WTC11 (cell line): Measurements from ENCODE around the gene ACP3. TPM values are rescaled to one million over a fixed set of nuclear protein-coding genes. Genes with fewer than 3 reads are reported as not detected.

Experiments used
- ATAC-seq: fragments of 200-7000 bp; cut with Tn5 transposase; 2 replicates; pipeline ENCODE4 v1.10.0; 2021; ENCODE audit warnings: mild to moderate bottlenecking, moderate library complexity
- CTCF ChIA-PET: fragments of 300-600 bp; sonication (Branson Sonifier 250); formaldehyde crosslinking; loops from one replicate; lab custom pipeline; 2021; ENCODE audit warnings: antibody characterized with exemption; lab: Charles Lee
- POLR2A ChIA-PET: fragments of 350-600 bp; sonication (Branson Sonifier 250); formaldehyde crosslinking; loops from one replicate; lab custom pipeline; 2021; ENCODE audit warnings: antibody characterized with exemption; lab: Charles Lee
- DNase-seq: peaks from one replicate; pipeline ENCODE4 v3.0.0; 2021; ENCODE audit warnings: low spot score
- H3K27ac Mint-ChIP-seq: 2 replicates; pipeline ENCODE4 v1.8.0; 2021; ENCODE audit warnings: mixed read lengths
- H3K27me3 Mint-ChIP-seq: 2 replicates; pipeline ENCODE4 v1.8.0; 2021; ENCODE audit warnings: low read depth, mild to moderate bottlenecking, moderate library complexity, mixed read lengths
- H3K36me3 Mint-ChIP-seq: 2 replicates; pipeline ENCODE4 v1.8.0; 2021; ENCODE audit warnings: mixed read lengths
- H3K4me1 Mint-ChIP-seq: 2 replicates; pipeline ENCODE4 v1.8.0; 2022; ENCODE audit warnings: mixed read lengths
- H3K4me3 Mint-ChIP-seq: 2 replicates; pipeline ENCODE4 v1.8.0; 2021; ENCODE audit warnings: mild to moderate bottlenecking, moderate library complexity, mixed read lengths
- H3K9me3 Mint-ChIP-seq: 2 replicates; pipeline ENCODE4 v1.8.0; 2021; ENCODE audit warnings: mixed read lengths
- ATF3 ChIP-seq: sonication (generic); formaldehyde crosslinking; conservative IDR thresholded peaks from 2 replicates; pipeline ENCODE4 v1.8.1; 2022; ENCODE audit warnings: mild to moderate bottlenecking, missing genetic modification reagents
- CBFB ChIP-seq: sonication (generic); formaldehyde crosslinking; IDR thresholded peaks from 2 replicates; pipeline ENCODE4 v1.8.1; 2022; ENCODE audit warnings: mild to moderate bottlenecking, low read depth, missing genetic modification reagents
- CREM ChIP-seq: sonication (generic); formaldehyde crosslinking; IDR thresholded peaks from 2 replicates; pipeline ENCODE4 v1.8.1; 2022; ENCODE audit warnings: mild to moderate bottlenecking, missing genetic modification reagents, moderate library complexity
- EMX1 ChIP-seq: fragments of 250-450 bp; sonication (Bioruptor Pico); IDR thresholded peaks from 2 replicates; pipeline ENCODE4 v1.8.0; 2021; ENCODE audit warnings: mild to moderate bottlenecking
- GABPB1 ChIP-seq: sonication (generic); formaldehyde crosslinking; IDR thresholded peaks from 2 replicates; pipeline ENCODE4 v1.8.1; 2023; ENCODE audit warnings: mild to moderate bottlenecking, missing genetic modification reagents
- JAZF1 ChIP-seq: fragments of 250-450 bp; sonication (Bioruptor Pico); IDR thresholded peaks from 2 replicates; pipeline ENCODE4 v1.9.0; 2021; ENCODE audit warnings: moderate library complexity, mild to moderate bottlenecking, inconsistent platforms
- MLX ChIP-seq: sonication (generic); formaldehyde crosslinking; IDR thresholded peaks from 2 replicates; pipeline ENCODE4 v1.8.1; 2023; ENCODE audit warnings: mild to moderate bottlenecking, missing genetic modification reagents, moderate library complexity
- NFE2L1 ChIP-seq: sonication (generic); formaldehyde crosslinking; IDR thresholded peaks from 2 replicates; pipeline ENCODE4 v1.8.1; 2023; ENCODE audit warnings: missing genetic modification reagents
- PRDM15 ChIP-seq: sonication (generic); formaldehyde crosslinking; IDR thresholded peaks from 2 replicates; pipeline ENCODE4 v1.8.0; 2022; ENCODE audit warnings: missing genetic modification reagents
- PREB ChIP-seq: sonication (generic); formaldehyde crosslinking; IDR thresholded peaks from 2 replicates; pipeline ENCODE4 v1.8.1; 2022; ENCODE audit warnings: mild to moderate bottlenecking, missing genetic modification reagents, moderate library complexity, borderline replicate concordance
- PRRX2 ChIP-seq: fragments of 250-450 bp; sonication (Bioruptor Pico); IDR thresholded peaks from 2 replicates; pipeline ENCODE4 v1.8.0; 2021; ENCODE audit warnings: mild to moderate bottlenecking
- SOX15 ChIP-seq: fragments of 250-450 bp; sonication (Bioruptor Pico); IDR thresholded peaks from 2 replicates; pipeline ENCODE4 v1.9.0; 2021; ENCODE audit warnings: mild to moderate bottlenecking
- TCF7 ChIP-seq: sonication (generic); formaldehyde crosslinking; IDR thresholded peaks from 2 replicates; pipeline ENCODE4 v1.8.0; 2022; ENCODE audit warnings: mild to moderate bottlenecking, low read depth, missing genetic modification reagents, moderate library complexity
- USF1 ChIP-seq: sonication (generic); formaldehyde crosslinking; IDR thresholded peaks from 2 replicates; pipeline ENCODE4 v1.8.0; 2022; ENCODE audit warnings: mild to moderate bottlenecking, missing genetic modification reagents
- ZBTB21 ChIP-seq: sonication (generic); formaldehyde crosslinking; IDR thresholded peaks from 2 replicates; pipeline ENCODE4 v1.8.1; 2023; ENCODE audit warnings: mild to moderate bottlenecking, missing genetic modification reagents, borderline replicate concordance
- ZNF317 ChIP-seq: sonication (generic); formaldehyde crosslinking; IDR thresholded peaks from 2 replicates; pipeline ENCODE4 v1.8.1; 2023; ENCODE audit warnings: low read depth, mild to moderate bottlenecking, moderate library complexity, missing genetic modification reagents, borderline replicate concordance
- ZNF425 ChIP-seq: fragments of 250-450 bp; sonication (Bioruptor Pico); conservative IDR thresholded peaks from 2 replicates; pipeline ENCODE4 v1.9.0; 2021; ENCODE audit warnings: mild to moderate bottlenecking
- ZNF512 ChIP-seq: sonication (generic); formaldehyde crosslinking; IDR thresholded peaks from 2 replicates; pipeline ENCODE4 v1.8.1; 2022; ENCODE audit warnings: missing genetic modification reagents, borderline replicate concordance
- ZSCAN18 ChIP-seq: fragments of 250-450 bp; sonication (Bioruptor Pico); IDR thresholded peaks from 2 replicates; pipeline ENCODE4 v2.1.2; 2022; ENCODE audit warnings: mild to moderate bottlenecking, moderate library complexity
- total RNA-seq: library from RNA; stranded (reverse); gene quantifications from 3 replicates; pipeline ENCODE4 v1.2.3, GENCODE V29; 2021

The ACP3 gene
- total RNA-seq, 1 experiment from 2014 or later, result 2.5 TPM

GRCh38 chr3:132285620-132285945, 31.6 kb upstream of the ACP3 start:
- no peak for DNase-seq
- peak overlapping the region; percentile 37; the same call in 1 of the 2 replicates for H3K27ac Mint-ChIP-seq

GRCh38 chr3:132286035-132286434, 31.2 kb upstream of the ACP3 start:
- Mint-ChIP-seq H3K27ac (peak overlapping the region; percentile 28; the same call in 1 of the 2 replicates), H3K27me3 (no peaks in the 10 kb centered on the region)
- CTCF ChIA-PET, result interaction anchor here (4.2 kb wide), 1 partner anchor 57 kb away, joined by 42 read pairs; no protein-coding TSS in a partner anchor

More at GRCh38 chr3:132285620-132285945, 31.6 kb upstream of the ACP3 start:
- Mint-ChIP-seq H3K4me3 (peak overlapping the region; percentile 20; the same call in 1 of the 2 replicates), H3K9me3 (peaks cover 17% of the 10 kb centered on the region), H3K27me3 (no peaks in the 10 kb centered on the region), H3K4me1 (peaks cover 39% of the 10 kb centered on the region), H3K36me3 (peaks cover 14% of the 10 kb centered on the region)
- ChIA-PET CTCF (interaction anchor here (0.9 to 4.3 kb wide), 7 partner anchors 13 to 114 kb away, joined by 3 to 42 read pairs (median 6); partner anchors contain the start of gene ACP3), POLR2A (no interaction called here)
- TF ChIP-seq EMX1 (CRISPR knock-in tag) (no peak), CREM (CRISPR knock-in tag) (no peak), NFE2L1 (CRISPR knock-in tag) (no peak), ATF3 (CRISPR knock-in tag) (no peak), MLX (CRISPR knock-in tag) (no peak), PREB (CRISPR knock-in tag) (no peak), TCF7 (CRISPR knock-in tag) (no peak), ZNF512 (CRISPR knock-in tag) (no peak), USF1 (CRISPR knock-in tag) (no peak), ZBTB21 (CRISPR knock-in tag) (no peak), PRRX2 (CRISPR knock-in tag) (no peak)
- ATAC-seq, result peak; percentile 20

GRCh38 chr3:132288357-132288756, 28.9 kb upstream of the ACP3 start:
- POLR2A ChIA-PET, result no interaction called here
- peaks cover 41% of the 10 kb centered on the region for H3K4me1 Mint-ChIP-seq
- no peak for ATAC-seq
- no peak for DNase-seq
- peaks cover 21% of the 10 kb centered on the region for H3K9me3 Mint-ChIP-seq
- peaks cover 14% of the 10 kb centered on the region for H3K36me3 Mint-ChIP-seq
- no peak overlapping the region for H3K4me3 Mint-ChIP-seq
- no peak overlapping the region for H3K27ac Mint-ChIP-seq
- CTCF ChIA-PET, result interaction anchor here (1.0 kb wide), 1 partner anchor 54 kb away, joined by 6 read pairs; no protein-coding TSS in a partner anchor
- no peaks in the 10 kb centered on the region for H3K27me3 Mint-ChIP-seq
- TF ChIP-seq ZNF317 (CRISPR knock-in tag), result no peak
- TF ChIP-seq JAZF1 (CRISPR knock-in tag), result no peak
- TF ChIP-seq PRDM15 (CRISPR knock-in tag), result no peak
- no peak for TF ChIP-seq ZNF425
- no peak for TF ChIP-seq TCF7 (CRISPR knock-in tag)
- no peak for TF ChIP-seq CBFB (CRISPR knock-in tag)
- no peak for TF ChIP-seq PRRX2 (CRISPR knock-in tag)
- TF ChIP-seq SOX15 (CRISPR knock-in tag), result no peak

More at GRCh38 chr3:132286035-132286434, 31.2 kb upstream of the ACP3 start:
- ATAC-seq (no peak), DNase-seq (no peak)
- POLR2A ChIA-PET, result no interaction called here
- TF ChIP-seq ZSCAN18 (CRISPR knock-in tag), result peak; percentile 81
- TF ChIP-seq GABPB1 (CRISPR knock-in tag), result no peak
- peaks cover 14% of the 10 kb centered on the region for H3K36me3 Mint-ChIP-seq
- H3K9me3 Mint-ChIP-seq, result peaks cover 20% of the 10 kb centered on the region
- no peak overlapping the region for H3K4me3 Mint-ChIP-seq
- H3K4me1 Mint-ChIP-seq, result peaks cover 39% of the 10 kb centered on the region
